GM15510 (cell line): ENCODE data around the gene FHL2.

Source experiments
- POLR2A ChIP-seq: IDR thresholded peaks from 3 replicates; pipeline ENCODE4 v1.6.1; 2011; ENCODE audit warnings: borderline replicate concordance; ENCODE audit not compliant: insufficient read length; ENCODE audit errors: extremely low read depth

The FHL2 gene

DNA sequence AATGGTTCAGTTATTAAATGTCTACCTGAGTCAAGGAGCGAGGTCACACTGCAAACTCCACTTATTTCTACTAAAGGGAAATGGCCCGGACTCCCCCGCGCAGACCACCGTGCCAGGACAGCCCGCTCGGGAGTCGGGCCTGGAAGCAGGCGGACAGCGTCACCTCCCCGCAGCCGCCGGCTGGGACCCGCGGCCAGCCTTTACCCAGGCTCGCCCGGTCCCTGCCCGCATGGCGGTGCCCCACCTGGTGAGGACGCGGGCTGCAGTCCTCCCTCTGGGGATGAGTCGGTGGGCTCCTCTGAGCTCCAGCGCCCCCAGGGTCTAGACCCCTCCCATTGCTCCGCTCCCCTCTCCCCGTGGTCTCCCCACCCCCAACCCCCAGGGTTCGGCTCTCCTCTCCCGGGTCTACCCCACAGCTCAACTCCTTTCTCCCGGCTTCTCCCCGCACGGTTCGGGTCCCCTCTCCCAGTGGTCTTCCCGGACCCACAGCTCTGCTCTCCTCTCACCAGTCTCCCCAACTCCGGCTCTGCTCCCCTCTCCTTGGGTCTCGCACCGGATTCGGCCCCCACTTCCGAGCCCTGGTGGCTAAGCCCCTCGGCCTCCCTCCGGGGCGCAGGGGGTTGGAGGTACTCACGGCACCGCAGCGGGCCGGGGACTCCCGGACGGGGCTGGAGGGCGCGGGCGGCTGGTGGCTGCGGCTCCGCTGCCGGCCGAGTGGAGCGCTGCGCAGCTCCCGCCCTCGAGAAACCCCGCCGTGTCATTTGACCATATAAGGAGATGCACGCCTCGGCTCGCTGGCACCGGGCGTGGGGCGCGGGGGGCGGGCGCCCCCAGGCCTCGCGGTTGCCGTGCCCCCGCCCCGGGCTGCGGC is at the start of gene FHL2:
FHL2 (minus strand) TSS at position 716 of the 871 bp plus-strand sequence. CDS start 12,535 bp downstream, outside the sequence.
- TF ChIP-seq POLR2A: no peak

GRCh38 chr2:105447476-105447875 is 48.6 kb upstream of the FHL2 start:
- TF ChIP-seq POLR2A: no peak

GRCh38 chr2:105446501-105446900 is 47.6 kb upstream of the FHL2 start:
- TF ChIP-seq POLR2A: no peak

DNA sequence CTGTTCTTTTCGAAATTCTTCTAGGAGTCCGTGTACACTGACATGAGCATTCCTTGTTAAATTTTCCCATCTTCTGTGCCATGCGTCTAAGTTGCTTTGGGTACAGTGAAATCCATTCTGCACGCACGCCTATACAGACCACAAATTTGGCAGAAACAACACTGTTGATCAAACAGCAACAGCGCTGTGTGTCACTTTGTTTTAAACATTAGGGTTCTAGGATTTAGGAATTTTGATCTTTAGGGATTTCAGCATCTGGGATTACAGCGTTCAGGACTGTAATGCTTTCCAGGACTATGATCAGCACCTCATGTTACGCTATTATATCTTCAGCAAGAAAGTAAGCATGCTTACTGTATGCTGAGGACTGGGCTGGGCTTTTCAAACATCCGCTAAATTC is 47.1 kb upstream of the FHL2 start:
- TF ChIP-seq POLR2A: no peak

- no peak for TF ChIP-seq POLR2A
These were observed 46.6 kb upstream of the FHL2 start for GRCh38 chr2:105445498-105445897.

DNA sequence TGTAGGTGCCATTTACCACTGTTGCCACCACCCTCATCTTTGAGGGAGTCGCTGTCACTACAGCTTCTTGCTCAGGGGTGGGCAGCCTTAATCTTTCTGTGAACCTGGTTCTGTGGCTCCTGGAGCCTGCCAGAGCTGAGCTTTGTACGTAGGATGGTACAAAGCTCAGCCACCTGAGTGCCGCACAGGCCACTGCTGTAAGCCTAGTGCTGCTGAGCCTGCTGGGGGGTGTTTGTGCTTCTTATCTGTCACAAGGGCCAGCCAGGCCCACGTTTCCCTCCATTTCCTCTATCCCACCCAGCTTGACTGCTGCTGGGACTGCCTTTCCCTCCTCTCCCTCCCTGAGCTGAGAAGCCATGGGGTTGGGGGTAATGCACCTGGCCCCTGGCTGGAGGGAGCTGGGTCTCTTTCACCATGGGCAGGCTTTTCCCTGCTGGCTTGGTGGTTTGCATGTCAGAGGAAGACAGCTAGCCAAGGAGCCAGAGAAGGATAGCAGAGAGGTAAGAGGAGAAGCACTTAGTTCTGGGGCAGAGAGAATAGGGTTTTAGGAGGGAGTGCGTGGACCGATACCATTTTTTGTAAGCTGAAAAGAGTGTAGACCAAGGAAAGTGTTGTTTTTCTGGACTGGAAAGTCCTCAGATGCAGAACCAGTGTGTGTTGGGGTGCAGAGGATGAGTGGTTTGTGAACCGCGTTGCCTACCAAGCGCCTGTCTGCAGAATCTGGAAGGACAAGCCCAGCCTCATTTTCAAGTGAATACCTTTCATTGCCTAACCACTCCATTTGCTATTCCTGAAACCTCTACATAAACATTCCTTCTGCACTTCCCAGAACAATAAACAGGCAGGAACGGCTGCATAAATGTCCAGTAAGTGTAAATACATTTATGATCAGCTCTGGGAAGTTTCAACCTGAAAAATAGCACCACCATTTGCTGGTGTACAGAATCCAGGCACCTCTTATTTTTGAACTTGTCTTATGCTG is 45.1 kb upstream of the FHL2 start:
- no peak for TF ChIP-seq POLR2A

- no peak for TF ChIP-seq POLR2A
These were observed 43.9 kb upstream of the FHL2 start for GRCh38 chr2:105442721-105443120.

GRCh38 chr2:105442056-105442455 is 43.2 kb upstream of the FHL2 start:
- TF ChIP-seq POLR2A: no peak

DNA sequence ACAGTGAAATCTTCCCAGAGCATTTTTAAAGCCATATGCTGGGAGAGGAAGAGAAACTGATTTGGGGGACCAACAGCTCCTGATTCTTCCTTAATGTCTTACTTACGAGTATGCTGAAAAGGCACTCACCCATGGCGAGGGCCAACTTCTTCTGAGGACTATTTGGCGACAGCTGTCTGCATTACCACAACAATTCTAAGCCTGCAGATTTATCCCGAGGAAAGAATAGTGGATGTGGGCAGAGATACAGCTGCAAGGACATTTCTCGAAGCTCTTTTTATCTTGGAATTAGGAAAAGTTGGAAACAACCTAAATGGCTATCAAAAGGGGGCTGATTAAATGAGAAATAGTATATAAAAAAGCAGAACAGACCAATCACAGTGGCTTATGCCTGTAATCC is 40.3 kb upstream of the FHL2 start:
- TF ChIP-seq POLR2A: no peak

DNA sequence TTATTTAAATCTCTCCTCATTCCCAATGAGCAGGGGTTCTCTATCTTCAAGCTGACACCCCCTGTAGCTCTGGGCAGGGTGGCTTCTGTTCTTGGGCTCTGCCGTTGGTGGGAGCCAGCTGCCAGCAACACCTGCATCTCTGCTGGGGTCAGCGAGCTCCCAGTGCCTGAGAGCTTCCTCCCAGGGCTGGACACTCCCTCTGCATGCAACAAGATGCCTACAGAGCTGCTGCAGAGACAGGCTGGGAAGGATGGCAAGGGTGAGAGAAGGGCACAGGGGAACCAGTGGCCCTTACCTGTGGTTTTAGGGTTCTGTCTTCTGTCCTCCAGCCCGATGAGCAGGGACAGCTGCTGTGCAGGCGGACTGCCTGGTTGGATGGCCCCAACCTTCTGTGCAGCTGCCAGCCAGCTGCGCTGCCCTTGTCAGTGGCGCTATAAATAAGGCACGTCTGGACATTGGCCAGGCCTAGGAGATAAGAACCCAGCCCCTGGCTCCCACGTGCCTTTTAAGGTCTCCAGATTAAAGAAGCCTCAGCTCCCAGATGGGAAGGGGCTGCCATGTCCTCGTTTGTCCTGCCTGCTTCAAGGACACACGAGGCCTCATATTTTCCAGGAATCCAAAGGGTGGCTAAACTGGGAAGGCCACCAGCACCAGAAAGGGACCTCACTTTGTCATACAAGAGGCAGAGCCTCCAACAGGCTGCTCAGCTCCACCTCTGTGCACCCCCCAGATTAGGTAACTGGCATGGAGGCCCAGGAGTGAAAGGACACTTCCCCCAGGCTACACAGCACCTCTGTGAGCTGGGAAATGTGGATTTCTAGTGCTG is 39.5 kb upstream of the FHL2 start:
- no peak for TF ChIP-seq POLR2A

DNA sequence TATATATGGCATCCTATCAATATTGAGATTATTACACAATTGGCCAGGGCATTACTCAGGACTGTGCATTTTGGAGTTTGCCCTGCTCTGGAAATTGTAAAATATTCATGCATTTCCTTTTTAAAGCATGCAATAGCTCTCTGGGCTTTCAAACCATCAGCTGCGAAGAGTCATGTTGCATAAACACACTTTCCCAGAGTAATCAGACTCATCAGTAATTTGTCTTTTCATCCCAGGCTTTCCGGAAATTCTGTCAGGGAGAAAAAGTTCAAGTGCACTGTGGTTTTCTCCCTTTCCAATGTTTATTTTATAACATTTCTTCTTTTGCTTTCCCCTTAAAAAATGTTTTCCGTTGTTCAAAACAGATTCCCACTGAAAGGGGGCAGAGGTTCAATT is 38.9 kb upstream of the FHL2 start:
- TF ChIP-seq POLR2A: no peak

- TF ChIP-seq POLR2A: no peak
These were observed 33.9 kb upstream of the FHL2 start for GRCh38 chr2:105432749-105433148.

GRCh38 chr2:105432044-105432399 is 33.2 kb upstream of the FHL2 start:
- TF ChIP-seq POLR2A: no peak

GRCh38 chr2:105431367-105432043 is 32.7 kb upstream of the FHL2 start:
- no peak for TF ChIP-seq POLR2A
